HG03571 (cell line): ENCODE results near the gene STH.
"Not testable (repeated sequence)": the region's sequence is repeated elsewhere in the genome, so short reads cannot be mapped to it uniquely, and the experiment has no call there.

Experiments
- ATAC-seq: cut with Tn5 transposase; IDR thresholded peaks from one replicate; pipeline ENCODE4 v1.9.1; 2021; ENCODE audit not compliant: unreplicated experiment

Gene STH

GRCh38 chr17:45998987-45999899, at the start of gene STH:
STH (plus strand) TSS chr17:45999250; CDS start chr17:45999280, 30 bp downstream.
- ATAC-seq: no peak

- no peak for ATAC-seq
Measured at GRCh38 chr17:45949755-45950320, 49.2 kb upstream of the STH start.

GRCh38 chr17:45950888-45951287, 48.2 kb upstream of the STH start:
- no peak for ATAC-seq

- ATAC-seq: no peak
Measured at GRCh38 chr17:45951403-45951802, 47.6 kb upstream of the STH start.

GRCh38 chr17:45951941-45952340, 47.1 kb upstream of the STH start:
- ATAC-seq: no peak

- ATAC-seq: no peak
Measured at GRCh38 chr17:45952814-45953320, 46.2 kb upstream of the STH start.

- no peak for ATAC-seq
Measured at GRCh38 chr17:45953561-45953960, 45.5 kb upstream of the STH start.

GRCh38 chr17:45954914-45955313, 44.1 kb upstream of the STH start:
- no peak for ATAC-seq

GRCh38 chr17:45955326-45955725, 43.7 kb upstream of the STH start:
- no peak for ATAC-seq

- no peak for ATAC-seq
Measured at GRCh38 chr17:45956090-45956489, 43.0 kb upstream of the STH start.

GRCh38 chr17:45956746-45957145, 42.3 kb upstream of the STH start:
- ATAC-seq: not testable (repeated sequence)

GRCh38 chr17:45958307-45958706, 40.7 kb upstream of the STH start:
- ATAC-seq: no peak

GRCh38 chr17:45958994-45959665, 39.9 kb upstream of the STH start:
- no peak for ATAC-seq

GRCh38 chr17:45960311-45960710, 38.7 kb upstream of the STH start:
- no peak for ATAC-seq

- ATAC-seq: no peak
Measured at GRCh38 chr17:45961206-45961605, 37.8 kb upstream of the STH start.

- ATAC-seq: no peak
Measured at GRCh38 chr17:45962221-45962972, 36.7 kb upstream of the STH start.

- ATAC-seq: no peak
Measured at GRCh38 chr17:45963283-45963682, 35.8 kb upstream of the STH start.

- no peak for ATAC-seq
Measured at GRCh38 chr17:45963889-45964288, 35.2 kb upstream of the STH start.

- no peak for ATAC-seq
Measured at GRCh38 chr17:45964634-45965033, 34.4 kb upstream of the STH start.

GRCh38 chr17:45965812-45966211, 33.2 kb upstream of the STH start:
- ATAC-seq: no peak
